Measurements from ENCODE around the gene TOP2B. TPM values are rescaled to one million over a fixed set of nuclear protein-coding genes. Genes with fewer than 3 reads are reported as not detected.

Gene TOP2B
- 76.6 and 176 TPM in 2 replicates for total RNA-seq (ENCODE audit: low replicate concordance)

DNA sequence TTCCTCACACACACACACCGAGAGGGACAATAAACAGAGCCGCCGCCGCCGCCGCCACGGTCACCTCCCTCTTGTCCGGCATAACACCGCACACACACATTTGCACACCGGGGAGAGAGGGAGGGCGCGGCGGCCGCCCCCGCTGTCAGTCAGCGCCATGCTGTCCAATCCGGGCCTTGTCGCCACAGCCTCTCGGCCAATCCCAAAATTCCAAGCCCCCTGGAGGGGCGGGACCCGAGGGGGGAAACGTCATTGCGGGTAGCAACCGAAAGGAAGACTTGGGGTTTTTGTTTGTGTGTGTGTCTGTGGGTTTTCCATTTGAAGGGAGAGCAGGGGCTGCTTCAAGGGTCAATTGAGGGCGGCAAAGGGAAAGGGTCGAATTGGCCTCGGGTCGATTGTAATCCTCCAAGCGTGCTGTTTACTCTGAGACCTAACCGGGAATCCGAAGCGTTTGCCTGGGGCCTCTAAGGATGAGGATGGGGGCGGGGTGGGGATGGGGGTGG lies at the start of gene TOP2B:
Gene TOP2B, minus strand, starts transcription at position 96 of the 503 bp plus-strand sequence. CDS start 610 bp downstream, outside the sequence.
- no peak for TF ChIP-seq CTCF (IDR thresholded peaks at IDR 0.05; ENCODE audit: insufficient read depth, low read length)
- H3K4me3 ChIP-seq (ENCODE audit: low read depth, low read length) = peak within 1 kb of the TSS; percentile 78
- peak; percentile 95 for DNase-seq (ENCODE audit: low read depth)

GRCh38 chr3:25713341-25713985 lies 48.8 kb upstream of the TOP2B start:
- no peak for TF ChIP-seq CTCF (IDR thresholded peaks at IDR 0.05; ENCODE audit: insufficient read depth, low read length)
- DNase-seq (ENCODE audit: low read depth) = no peak
- no peak overlapping the region for H3K4me3 ChIP-seq (ENCODE audit: low read depth, low read length)

DNA sequence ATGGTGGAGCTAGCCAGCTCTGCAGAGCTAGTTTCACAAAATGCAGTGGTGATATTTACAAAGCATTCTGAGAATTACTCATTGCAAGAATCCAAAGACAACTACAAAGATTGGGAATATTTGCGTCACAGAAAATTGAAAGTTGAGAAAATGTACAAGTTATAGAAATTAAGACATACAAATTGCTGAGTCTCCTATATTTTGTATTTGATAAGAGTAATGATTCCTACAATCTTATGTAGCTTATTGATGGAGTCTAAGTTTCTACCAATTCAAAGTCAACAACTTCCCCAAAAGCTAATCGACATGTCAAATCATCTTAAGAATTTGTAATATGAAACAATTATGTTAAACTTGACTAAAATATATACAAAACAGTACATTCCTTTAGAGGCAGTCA lies 46.4 kb upstream of the TOP2B start:
- no peak for DNase-seq (ENCODE audit: low read depth)
- TF ChIP-seq CTCF (IDR thresholded peaks at IDR 0.05; ENCODE audit: insufficient read depth, low read length) = no peak
- no peak overlapping the region for H3K4me3 ChIP-seq (ENCODE audit: low read depth, low read length)

DNA sequence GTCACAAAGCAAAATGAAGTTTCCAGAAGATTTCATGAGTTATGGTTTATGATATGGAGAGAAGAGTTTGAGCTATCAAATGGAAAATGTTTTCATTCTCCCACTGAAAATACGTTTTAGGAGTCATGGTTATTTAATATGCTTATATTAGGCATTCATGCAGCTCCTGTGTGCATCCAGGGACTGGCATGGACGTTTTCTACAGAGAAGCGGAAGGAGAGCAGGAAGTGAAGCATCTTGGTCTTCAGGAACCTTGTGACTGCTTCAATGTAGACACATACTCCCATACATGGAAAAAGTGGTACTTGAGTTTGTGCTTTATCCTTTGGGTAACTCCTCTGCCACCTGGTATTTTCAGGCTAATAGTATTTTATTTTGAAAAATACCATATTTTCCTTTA lies 43.3 kb upstream of the TOP2B start:
- no peak for DNase-seq (ENCODE audit: low read depth)
- TF ChIP-seq CTCF (IDR thresholded peaks at IDR 0.05; ENCODE audit: insufficient read depth, low read length) = no peak
- no peak overlapping the region for H3K4me3 ChIP-seq (ENCODE audit: low read depth, low read length)

DNA sequence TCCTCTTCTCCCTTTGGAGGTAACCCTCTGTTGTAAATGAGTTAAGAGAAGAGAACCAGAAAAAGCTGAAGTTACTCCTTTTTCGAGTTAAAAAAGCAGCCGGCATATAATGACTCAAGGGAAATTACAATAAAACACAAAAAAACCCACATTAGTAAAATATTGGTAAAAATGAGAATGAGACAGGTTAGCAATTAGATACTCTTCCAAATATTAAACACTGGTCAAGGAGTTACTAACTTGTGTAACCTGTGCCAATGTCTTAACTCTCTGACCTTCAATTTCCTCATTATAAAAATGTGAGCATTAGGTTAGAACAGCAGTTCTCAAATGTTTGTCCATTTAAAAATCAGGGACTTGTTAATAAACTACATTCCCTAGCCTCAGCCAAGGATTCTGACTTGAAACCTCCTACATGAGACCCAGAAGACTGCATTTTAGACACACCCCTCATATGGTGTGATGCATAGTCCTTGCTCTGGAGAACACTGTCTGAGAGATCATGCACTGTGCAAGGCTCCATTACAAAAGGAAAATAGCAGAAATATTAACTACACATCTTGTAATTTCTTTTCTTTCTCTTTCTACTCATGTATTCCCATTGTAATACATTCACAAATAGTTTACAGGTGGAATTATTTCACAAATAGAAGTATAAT lies 42.7 kb upstream of the TOP2B start:
- no peak for DNase-seq (ENCODE audit: low read depth)
- TF ChIP-seq CTCF (IDR thresholded peaks at IDR 0.05; ENCODE audit: insufficient read depth, low read length) = no peak
- H3K4me3 ChIP-seq (ENCODE audit: low read depth, low read length) = no peak overlapping the region

DNA sequence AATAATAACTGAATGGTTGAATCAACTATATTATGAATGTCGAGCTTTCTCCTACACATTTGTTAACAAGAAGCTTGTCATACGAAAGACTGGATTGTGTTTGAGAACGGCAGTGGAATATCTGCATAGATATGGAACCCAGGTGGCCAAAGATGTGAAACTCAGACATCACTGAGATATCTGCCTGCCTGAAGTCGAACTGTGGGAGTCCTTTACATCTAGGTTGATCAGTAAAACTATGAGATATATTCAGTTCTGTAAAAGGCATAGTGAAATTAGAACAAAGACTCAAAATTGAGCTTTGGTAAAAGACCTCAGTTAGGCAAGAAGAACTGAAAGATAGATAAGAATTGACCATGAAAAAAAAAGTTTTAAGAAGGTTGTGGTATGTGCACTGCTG lies 41.5 kb upstream of the TOP2B start:
- DNase-seq (ENCODE audit: low read depth) = no peak
- H3K4me3 ChIP-seq (ENCODE audit: low read depth, low read length) = no peak overlapping the region
- no peak for TF ChIP-seq CTCF (IDR thresholded peaks at IDR 0.05; ENCODE audit: insufficient read depth, low read length)
